Hepatocyte (in vitro differentiated cells): ENCODE measurements around the gene INPP4B. TPM values are rescaled to one million over a fixed set of nuclear protein-coding genes. Genes with fewer than 3 reads are reported as not detected.

Experiments used
- DNase-seq: peaks from one replicate; pipeline ENCODE4 v3.0.0-alpha.2; 2016; ENCODE audit warnings: low spot score
- H2AFZ ChIP-seq: fragments of 200-600 bp; sonication (generic); 2 replicates; pipeline ENCODE4 v1.6.0; 2016; ENCODE audit warnings: antibody characterized with exemption, mild to moderate bottlenecking
- H3K27ac ChIP-seq: fragments of 200-600 bp; sonication (generic); 2 replicates; pipeline ENCODE4 v1.5.1; 2016; ENCODE audit warnings: mild to moderate bottlenecking
- H3K27me3 ChIP-seq: fragments of 200-600 bp; sonication (generic); 2 replicates; pipeline ENCODE4 v1.6.1; 2016
- H3K36me3 ChIP-seq: fragments of 200-600 bp; sonication (generic); replicated peaks from 2 replicates; pipeline ENCODE4 v1.5.1; 2016; ENCODE audit warnings: low read depth; ENCODE audit not compliant: insufficient read depth
- H3K4me1 ChIP-seq: fragments of 200-600 bp; sonication (generic); 2 replicates; pipeline ENCODE4 v1.5.1; 2016; ENCODE audit warnings: mild to moderate bottlenecking, moderate library complexity; ENCODE audit not compliant: insufficient read depth
- H3K4me2 ChIP-seq: fragments of 200-600 bp; sonication (generic); 2 replicates; pipeline ENCODE4 v1.6.0; 2016
- H3K4me3 ChIP-seq: fragments of 200-600 bp; sonication (generic); 2 replicates; pipeline ENCODE4 v1.5.1; 2016; ENCODE audit warnings: mild to moderate bottlenecking
- H3K79me2 ChIP-seq: fragments of 200-600 bp; sonication (generic); 2 replicates; pipeline ENCODE4 v1.6.0; 2017; ENCODE audit warnings: mild to moderate bottlenecking
- H3K9me2 ChIP-seq: fragments of 200-600 bp; sonication (generic); replicated peaks from 2 replicates; pipeline ENCODE4 v1.6.0; 2017; ENCODE audit warnings: mild to moderate bottlenecking; ENCODE audit not compliant: insufficient read depth
- H3K9me3 ChIP-seq: fragments of 200-600 bp; sonication (generic); 2 replicates; pipeline ENCODE4 v1.5.1; 2016; ENCODE audit warnings: low read depth, mild to moderate bottlenecking
- H4K20me1 ChIP-seq: fragments of 200-600 bp; sonication (generic); 2 replicates; pipeline ENCODE4 v1.6.0; 2016; ENCODE audit warnings: mild to moderate bottlenecking; ENCODE audit not compliant: insufficient read depth, poor library complexity, severe bottlenecking
- EZH2 ChIP-seq: fragments of 200-600 bp; sonication (generic); IDR thresholded peaks from 2 replicates; pipeline ENCODE4 v1.6.1; 2016; ENCODE audit warnings: antibody characterized with exemption, mild to moderate bottlenecking, borderline replicate concordance
- EZH2phosphoT487 ChIP-seq: fragments of 200-600 bp; sonication (generic); IDR thresholded peaks from one replicate; pipeline ENCODE4 v1.6.1; 2018; ENCODE audit warnings: antibody characterized with exemption, mild to moderate bottlenecking, low read depth, moderate library complexity; ENCODE audit not compliant: unreplicated experiment, severe bottlenecking
- WGBS: methylation state at CpG from one replicate; pipeline ENCODE4 v1.1.6; 2016; ENCODE audit warnings: low lambda C conversion rate; ENCODE audit errors: missing lambda C conversion rate; 5-methylcytosine and 5-hydroxymethylcytosine counted together
- polyA plus RNA-seq: library from polyadenylated mRNA; unstranded; fragments of >200 nt; fragmentation: Nextera tagmentation; extraction: Ambion mirVana; gene quantifications from 2 replicates; pipeline ENCODE4 v1.2.1, GENCODE V29; 2016
- total RNA-seq: library from RNA; depleted of rRNA; stranded (reverse); fragments of >200 nt; gene quantifications from 2 replicates; pipeline ENCODE4 v1.2.3, GENCODE V29; 2014
- TF ChIP-seq, protein P1 (sequence below): fragments of 200-600 bp; sonication (generic); IDR thresholded peaks from 2 replicates; pipeline ENCODE4 v1.5.1; 2016; ENCODE audit warnings: antibody characterized with exemption, mild to moderate bottlenecking; ENCODE audit not compliant: poor library complexity

Gene INPP4B
- total and polyA plus RNA-seq, 2 experiments from 2014 or later, result 4.2 to 7.1 TPM

DNA sequence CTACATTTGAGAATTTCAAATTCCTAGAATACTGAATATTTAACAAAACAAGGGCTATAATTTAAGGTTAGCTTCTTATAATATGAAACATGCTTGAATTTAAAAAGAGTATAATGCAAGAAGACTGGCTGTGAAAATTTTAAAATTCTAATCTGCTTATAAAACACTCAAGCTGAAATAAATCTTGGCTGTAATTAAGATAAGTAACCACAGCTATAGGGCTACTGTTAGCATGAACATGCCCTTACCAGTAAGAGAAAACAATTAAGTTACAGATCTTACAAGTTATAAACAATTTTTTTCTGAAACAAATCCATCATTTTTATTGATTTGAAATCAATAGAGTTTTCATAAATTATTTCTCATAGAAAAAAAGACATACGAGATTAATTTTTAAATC is 148.2 kb downstream of the INPP4B start:
- TF ChIP-seq EZH2, result no peak
- TF ChIP-seq, protein P1, sequence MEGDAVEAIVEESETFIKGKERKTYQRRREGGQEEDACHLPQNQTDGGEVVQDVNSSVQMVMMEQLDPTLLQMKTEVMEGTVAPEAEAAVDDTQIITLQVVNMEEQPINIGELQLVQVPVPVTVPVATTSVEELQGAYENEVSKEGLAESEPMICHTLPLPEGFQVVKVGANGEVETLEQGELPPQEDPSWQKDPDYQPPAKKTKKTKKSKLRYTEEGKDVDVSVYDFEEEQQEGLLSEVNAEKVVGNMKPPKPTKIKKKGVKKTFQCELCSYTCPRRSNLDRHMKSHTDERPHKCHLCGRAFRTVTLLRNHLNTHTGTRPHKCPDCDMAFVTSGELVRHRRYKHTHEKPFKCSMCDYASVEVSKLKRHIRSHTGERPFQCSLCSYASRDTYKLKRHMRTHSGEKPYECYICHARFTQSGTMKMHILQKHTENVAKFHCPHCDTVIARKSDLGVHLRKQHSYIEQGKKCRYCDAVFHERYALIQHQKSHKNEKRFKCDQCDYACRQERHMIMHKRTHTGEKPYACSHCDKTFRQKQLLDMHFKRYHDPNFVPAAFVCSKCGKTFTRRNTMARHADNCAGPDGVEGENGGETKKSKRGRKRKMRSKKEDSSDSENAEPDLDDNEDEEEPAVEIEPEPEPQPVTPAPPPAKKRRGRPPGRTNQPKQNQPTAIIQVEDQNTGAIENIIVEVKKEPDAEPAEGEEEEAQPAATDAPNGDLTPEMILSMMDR, result no peak
- TF ChIP-seq EZH2phosphoT487, result no peak
- H3K36me3 ChIP-seq, result no peaks in the 10 kb centered on the region
- no peaks in the 10 kb centered on the region for H3K79me2 ChIP-seq
- H3K27ac ChIP-seq, result no peak overlapping the region
- H3K9me3 ChIP-seq, result no peaks in the 10 kb centered on the region
- H2AFZ ChIP-seq, result no peak overlapping the region
- H3K9me2 ChIP-seq, result no peaks in the 10 kb centered on the region
- H3K4me2 ChIP-seq, result no peak overlapping the region
- no peak overlapping the region for H3K4me3 ChIP-seq
- WGBS, result 85% methylated on average over 1 of the region's 1 CpG
- no peaks in the 10 kb centered on the region for H3K27me3 ChIP-seq
- DNase-seq, result no peak
- no peaks in the 10 kb centered on the region for H4K20me1 ChIP-seq
- H3K4me1 ChIP-seq, result no peaks in the 10 kb centered on the region

DNA sequence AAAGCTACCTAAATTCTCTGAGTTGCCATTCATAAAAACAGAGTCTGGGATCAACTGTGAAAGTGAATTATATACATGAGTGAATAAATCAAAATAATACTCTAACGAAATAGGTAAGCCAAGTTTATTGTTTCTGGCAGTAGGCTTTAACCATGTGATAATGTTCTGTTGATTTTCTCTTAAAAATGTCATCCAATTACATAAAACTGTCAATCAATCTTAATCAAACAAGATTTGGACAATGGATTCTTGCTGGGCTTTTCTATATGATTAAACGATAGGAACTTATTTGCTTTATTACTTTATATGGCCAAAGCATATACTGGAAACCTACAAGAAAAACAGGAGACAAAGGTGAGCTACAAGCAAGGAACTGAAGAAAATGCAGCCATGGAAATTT is 148.8 kb downstream of the INPP4B start:
- Histone ChIP-seq H3K9me2 (no peaks in the 10 kb centered on the region), H3K4me1 (no peaks in the 10 kb centered on the region), H3K27me3 (no peaks in the 10 kb centered on the region), H2AFZ (no peak overlapping the region), H4K20me1 (no peaks in the 10 kb centered on the region), H3K27ac (no peak overlapping the region), H3K36me3 (no peaks in the 10 kb centered on the region), H3K4me3 (no peak overlapping the region), H3K4me2 (no peak overlapping the region), H3K9me3 (no peaks in the 10 kb centered on the region), H3K79me2 (no peaks in the 10 kb centered on the region)
- no peak for DNase-seq
- TF ChIP-seq EZH2phosphoT487 (no peak), EZH2 (no peak)
- TF ChIP-seq, protein P1, result no peak
- WGBS, result 74% methylated on average over 2 of the region's 2 CpGs

DNA sequence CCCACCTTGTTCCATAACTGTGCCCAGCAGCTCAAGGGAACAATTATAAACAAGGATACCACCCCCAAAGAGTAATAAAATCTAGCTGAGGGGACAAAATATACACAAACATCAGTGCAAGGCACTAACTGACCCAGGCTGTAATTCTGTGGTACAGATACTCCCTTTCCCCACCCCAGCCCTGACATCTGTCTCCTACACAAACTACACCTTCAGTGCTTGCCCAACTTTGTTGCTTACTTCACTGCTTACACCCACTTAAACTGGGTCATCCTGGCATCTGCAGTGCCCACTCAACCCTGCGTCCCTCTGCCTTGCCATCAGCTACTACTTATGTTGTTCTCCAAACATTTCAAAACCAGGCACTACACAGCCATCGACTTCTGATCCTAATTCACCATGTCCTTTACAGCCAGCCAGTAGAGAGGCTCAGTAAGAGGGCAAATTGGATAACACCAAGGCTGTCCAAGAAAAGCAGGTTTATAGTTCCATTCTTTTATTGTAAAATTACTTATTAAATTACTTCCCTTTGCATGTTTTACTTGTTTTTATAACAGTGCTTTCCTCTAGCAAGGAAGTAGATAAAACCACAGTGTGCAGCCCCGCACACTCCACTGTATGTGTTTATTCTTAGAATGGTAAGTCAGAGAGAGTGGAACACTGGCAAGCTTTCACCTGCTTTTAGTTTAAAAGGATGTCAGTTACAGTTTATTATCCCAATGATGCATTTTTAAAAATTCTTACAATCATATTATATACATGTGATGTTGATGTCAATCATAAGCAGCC is 149.6 kb downstream of the INPP4B start:
- no peaks in the 10 kb centered on the region for H3K9me2 ChIP-seq
- H3K27ac ChIP-seq, result no peak overlapping the region
- no peak overlapping the region for H2AFZ ChIP-seq
- H3K4me1 ChIP-seq, result no peaks in the 10 kb centered on the region
- H4K20me1 ChIP-seq, result no peaks in the 10 kb centered on the region
- H3K79me2 ChIP-seq, result no peaks in the 10 kb centered on the region
- DNase-seq, result no peak
- H3K27me3 ChIP-seq, result no peaks in the 10 kb centered on the region
- H3K4me3 ChIP-seq, result no peak overlapping the region
- no peak overlapping the region for H3K4me2 ChIP-seq
- TF ChIP-seq EZH2 (no peak), EZH2phosphoT487 (no peak)
- TF ChIP-seq, protein P1, result no peak
- 76% methylated on average over 3 of the region's 3 CpGs for WGBS
- no peaks in the 10 kb centered on the region for H3K36me3 ChIP-seq
- H3K9me3 ChIP-seq, result no peaks in the 10 kb centered on the region
